IMR-90 (cell line): Measurements from ENCODE around the gene CBFA2T3. TPM values are rescaled to one million over a fixed set of nuclear protein-coding genes. Genes with fewer than 3 reads are reported as not detected.
A peak's percentile ranks its signal among the peaks of the same experiment; 100 is the strongest.

Experiments used
- ATAC-seq: fragments of 200-7000 bp; cut with Tn5 transposase; 2 replicates; pipeline ENCODE4 v1.9.1; 2020; ENCODE audit warnings: low read depth, mild to moderate bottlenecking, moderate library complexity
- BruUV-seq: library from RNA; stranded (reverse); fragments of 400-500 nt; replicated peaks from 2 replicates; lab custom pipeline; 2021; lab: Mats Ljungman, UMichigan
- CTCF ChIA-PET: fragments of 300-600 bp; formaldehyde crosslinking; extraction: SDS; loops from one replicate; lab custom pipeline; 2021; ENCODE audit warnings: antibody characterized with exemption; lab: Yijun Ruan, JAX
- POLR2A ChIA-PET: fragments of 300-600 bp; sonication (Branson Sonifier 250); formaldehyde crosslinking; loops from one replicate; lab custom pipeline; 2022; ENCODE audit warnings: antibody characterized with exemption; ENCODE audit not compliant: unreplicated experiment; lab: Charles Lee
- DNase-seq: peaks from one replicate; pipeline ENCODE4 v3.0.0; 2013
- H2AFZ ChIP-seq: replicated peaks from 2 replicates; pipeline ENCODE3; 2013; ENCODE audit warnings: low read length, mild to moderate bottlenecking; ENCODE audit not compliant: poor library complexity
- H2AK5ac ChIP-seq: 2 replicates; pipeline ENCODE4 v1.6.1; 2013; ENCODE audit warnings: low read depth, low read length, inconsistent platforms
- H2AK9ac ChIP-seq: replicated peaks from 2 replicates; pipeline ENCODE3; 2013; ENCODE audit warnings: mild to moderate bottlenecking, low read depth, low read length, moderate library complexity; ENCODE audit not compliant: poor library complexity
- H2BK120ac ChIP-seq: 2 replicates; pipeline ENCODE4 v1.6.1; 2013; ENCODE audit warnings: low read depth, low read length, inconsistent platforms
- H2BK15ac ChIP-seq: 3 replicates; pipeline ENCODE4 v1.6.1; 2013; ENCODE audit warnings: low read depth, low read length, inconsistent platforms
- H2BK20ac ChIP-seq: 2 replicates; pipeline ENCODE4 v1.6.1; 2013; ENCODE audit warnings: low read depth, mild to moderate bottlenecking, inconsistent platforms, low read length, moderate library complexity
- H2BK5ac ChIP-seq: 2 replicates; pipeline ENCODE4 v1.6.1; 2013; ENCODE audit warnings: mild to moderate bottlenecking, low read depth, low read length, inconsistent platforms; ENCODE audit not compliant: poor library complexity, severe bottlenecking
- H3K14ac ChIP-seq: replicated peaks from 2 replicates; pipeline ENCODE4 v1.6.1; 2013; ENCODE audit warnings: low read depth, low read length, inconsistent platforms
- H3K18ac ChIP-seq: 2 replicates; pipeline ENCODE4 v1.6.1; 2013; ENCODE audit warnings: low read depth, low read length, control low read depth
- H3K23ac ChIP-seq: 2 replicates; pipeline ENCODE4 v1.6.1; 2013; ENCODE audit warnings: low read depth, low read length, inconsistent platforms
- H3K27ac ChIP-seq: 2 replicates; pipeline ENCODE4 v1.5.1; 2013; ENCODE audit warnings: mild to moderate bottlenecking, control low read depth, low read length; ENCODE audit not compliant: insufficient read depth
- H3K27me3 ChIP-seq: 2 replicates; pipeline ENCODE4 v1.6.1; 2013; ENCODE audit warnings: low read length; ENCODE audit not compliant: control insufficient read depth, insufficient read depth
- H3K36me3 ChIP-seq: 2 replicates; pipeline ENCODE4 v1.6.1; 2013; ENCODE audit warnings: low read length, mixed read lengths; ENCODE audit not compliant: control insufficient read depth, insufficient read depth
- H3K4ac ChIP-seq: 2 replicates; pipeline ENCODE4 v1.6.1; 2013; ENCODE audit warnings: low read depth, low read length, inconsistent platforms
- H3K4me1 ChIP-seq: 2 replicates; pipeline ENCODE4 v1.6.1; 2013; ENCODE audit warnings: low read length, mixed read lengths; ENCODE audit not compliant: control insufficient read depth, insufficient read depth
- H3K4me2 ChIP-seq: 2 replicates; pipeline ENCODE4 v1.6.1; 2013; ENCODE audit warnings: low read depth, mild to moderate bottlenecking, control low read depth, low read length, moderate library complexity
- H3K4me3 ChIP-seq: 2 replicates; pipeline ENCODE4 v1.5.1; 2013; ENCODE audit warnings: low read depth, mild to moderate bottlenecking, control low read depth, low read length, moderate library complexity; ENCODE audit not compliant: insufficient read depth
- H3K56ac ChIP-seq: 2 replicates; pipeline ENCODE4 v1.6.1; 2013; ENCODE audit warnings: low read length, inconsistent platforms; ENCODE audit not compliant: insufficient read depth; ENCODE audit errors: extremely low read depth
- H3K79me1 ChIP-seq, 2 experiments: 2 replicates each; pipeline ENCODE4 v1.6.1; 2013; ENCODE audit warnings: low read length in 2 of 2, inconsistent platforms in 1 of 2, low read depth in 1 of 2
- H3K9ac ChIP-seq: 2 replicates; pipeline ENCODE4 v1.6.1; 2013; ENCODE audit warnings: low read depth, low read length, control low read depth
- H3K9me1 ChIP-seq: 2 replicates; pipeline ENCODE4 v1.6.1; 2013; ENCODE audit warnings: low read length, inconsistent platforms; ENCODE audit not compliant: insufficient read depth
- H3K9me3 ChIP-seq: 2 replicates; pipeline ENCODE4 v1.6.1; 2013; ENCODE audit warnings: low read length; ENCODE audit not compliant: control insufficient read depth, insufficient read depth
- H4K20me1 ChIP-seq: 2 replicates; pipeline ENCODE4 v1.6.1; 2013; ENCODE audit warnings: low read length, inconsistent platforms; ENCODE audit not compliant: insufficient read depth
- H4K5ac ChIP-seq: 2 replicates; pipeline ENCODE4 v1.6.1; 2013; ENCODE audit warnings: mild to moderate bottlenecking, low read depth, low read length, control low read depth
- H4K8ac ChIP-seq, 2 experiments: 2 replicates each; pipeline ENCODE4 v1.6.1; 2013; ENCODE audit warnings: low read depth in 2 of 2, low read length in 2 of 2, control low read depth in 1 of 2, inconsistent platforms in 1 of 2
- H4K91ac ChIP-seq: 2 replicates; pipeline ENCODE4 v1.6.1; 2013; ENCODE audit warnings: low read depth, low read length, inconsistent platforms; ENCODE audit not compliant: insufficient read depth
- BHLHE40 ChIP-seq: fragments of 150-350 bp; IDR thresholded peaks from 2 replicates; pipeline ENCODE4 v1.6.1; 2016; ENCODE audit warnings: mild to moderate bottlenecking, low read depth, low read length
- CEBPB ChIP-seq: IDR thresholded peaks from 2 replicates; pipeline ENCODE4 v1.6.1; 2012; ENCODE audit warnings: low read depth, low read length, improper control_type of control experiment
- CHD1 ChIP-seq: IDR thresholded peaks from 2 replicates; pipeline ENCODE4 v1.6.1; 2012; ENCODE audit warnings: low read depth, low read length, improper control_type of control experiment
- CTCF ChIP-seq: conservative IDR thresholded peaks from 2 replicates; pipeline ENCODE4 v1.5.1; 2012; ENCODE audit warnings: mild to moderate bottlenecking, low read depth, low read length, improper control_type of control experiment
- ELK1 ChIP-seq: fragments of 150-350 bp; IDR thresholded peaks from 2 replicates; pipeline ENCODE4 v1.6.1; 2016; ENCODE audit warnings: low read depth, mild to moderate bottlenecking, low read length, moderate library complexity, borderline replicate concordance
- FOS ChIP-seq: fragments of 150-350 bp; IDR thresholded peaks from 2 replicates; pipeline ENCODE4 v1.6.1; 2016; ENCODE audit warnings: low read depth, low read length
- MAFK ChIP-seq: IDR thresholded peaks from 2 replicates; pipeline ENCODE4 v1.6.1; 2012; ENCODE audit warnings: low read depth, low read length, improper control_type of control experiment
- MAZ ChIP-seq: IDR thresholded peaks from 2 replicates; pipeline ENCODE4 v1.6.1; 2012; ENCODE audit warnings: low read depth, mild to moderate bottlenecking, low read length, improper control_type of control experiment, moderate library complexity, borderline replicate concordance
- MXI1 ChIP-seq: IDR thresholded peaks from 2 replicates; pipeline ENCODE4 v1.6.1; 2012; ENCODE audit warnings: low read depth, mild to moderate bottlenecking, low read length, moderate library complexity, borderline replicate concordance
- NFE2L2 ChIP-seq: fragments of 150-350 bp; IDR thresholded peaks from 2 replicates; pipeline ENCODE4 v1.6.1; 2016; ENCODE audit warnings: low read depth, mild to moderate bottlenecking, low read length
- POLR2A ChIP-seq: IDR thresholded peaks from 2 replicates; pipeline ENCODE4 v1.6.1; 2012; ENCODE audit warnings: mild to moderate bottlenecking, low read depth, low read length
- RAD21 ChIP-seq: IDR thresholded peaks from 2 replicates; pipeline ENCODE4 v1.6.1; 2012; ENCODE audit warnings: low read length, improper control_type of control experiment
- RCOR1 ChIP-seq: IDR thresholded peaks from 2 replicates; pipeline ENCODE4 v1.6.1; 2012; ENCODE audit warnings: mild to moderate bottlenecking, low read length, improper control_type of control experiment; ENCODE audit not compliant: insufficient replicate concordance
- RFX5 ChIP-seq: IDR thresholded peaks from 2 replicates; pipeline ENCODE4 v1.8.0; 2012; ENCODE audit warnings: low read depth, mild to moderate bottlenecking, low read length, moderate library complexity
- SMC3 ChIP-seq: fragments of 150-350 bp; IDR thresholded peaks from 2 replicates; pipeline ENCODE4 v1.6.1; 2016; ENCODE audit warnings: low read depth, mild to moderate bottlenecking, antibody characterized with exemption, low read length, moderate library complexity
- USF2 ChIP-seq: fragments of 150-350 bp; IDR thresholded peaks from 2 replicates; pipeline ENCODE4 v1.6.1; 2017; ENCODE audit warnings: mild to moderate bottlenecking, antibody characterized with exemption, low read length, low read depth
- WGBS, 2 experiments: methylation state at CpG; one replicate each; pipeline versions ENCODE4 v1.1.5 to v1.1.7; 2013; ENCODE audit warnings: missing lambda C conversion rate in 2 of 2; ENCODE audit not compliant: insufficient read length in 1 of 2; ENCODE audit errors: extremely low coverage in 2 of 2; 5-methylcytosine and 5-hydroxymethylcytosine counted together
- dilution Hi-C: fragments of 300-500 bp; cut with HindIII; formaldehyde crosslinking; loops from one replicate; pipeline ENCODE4 v1.14.3; 2018; ENCODE audit warnings: low sequenced_read_pairs; ENCODE audit not compliant: unreplicated experiment
- in situ Hi-C: fragments of 300-500 bp; cut with MboI; formaldehyde crosslinking; loops from 3 replicates; pipeline ENCODE4 v1.14.3; 2019; ENCODE audit warnings: low sequenced_read_pairs, inconsistent platforms, mixed read lengths
- intact Hi-C: fragments of 100-400 bp; cut with micrococcal nuclease; formaldehyde crosslinking; loops from 2 replicates; pipeline ENCODE4 v1.10.0; 2022
- polyA plus RNA-seq, 3 experiments: library from polyadenylated mRNA; depleted of rRNA; stranded (reverse); fragments of >200 nt; gene quantifications; 2 replicates each; pipeline ENCODE4 v1.2.3, GENCODE V29; 2012; ENCODE audit warnings: low replicate concordance in 1 of 3
- total RNA-seq: library from RNA; depleted of rRNA; stranded (reverse); fragments of >200 nt; gene quantifications from 2 replicates; pipeline ENCODE4 v1.2.3, GENCODE V29; 2012

The CBFA2T3 gene
- total and polyA plus RNA-seq, 2 of the 4 experiments (the other 2 are of a cell fraction) = not detected

DNA sequence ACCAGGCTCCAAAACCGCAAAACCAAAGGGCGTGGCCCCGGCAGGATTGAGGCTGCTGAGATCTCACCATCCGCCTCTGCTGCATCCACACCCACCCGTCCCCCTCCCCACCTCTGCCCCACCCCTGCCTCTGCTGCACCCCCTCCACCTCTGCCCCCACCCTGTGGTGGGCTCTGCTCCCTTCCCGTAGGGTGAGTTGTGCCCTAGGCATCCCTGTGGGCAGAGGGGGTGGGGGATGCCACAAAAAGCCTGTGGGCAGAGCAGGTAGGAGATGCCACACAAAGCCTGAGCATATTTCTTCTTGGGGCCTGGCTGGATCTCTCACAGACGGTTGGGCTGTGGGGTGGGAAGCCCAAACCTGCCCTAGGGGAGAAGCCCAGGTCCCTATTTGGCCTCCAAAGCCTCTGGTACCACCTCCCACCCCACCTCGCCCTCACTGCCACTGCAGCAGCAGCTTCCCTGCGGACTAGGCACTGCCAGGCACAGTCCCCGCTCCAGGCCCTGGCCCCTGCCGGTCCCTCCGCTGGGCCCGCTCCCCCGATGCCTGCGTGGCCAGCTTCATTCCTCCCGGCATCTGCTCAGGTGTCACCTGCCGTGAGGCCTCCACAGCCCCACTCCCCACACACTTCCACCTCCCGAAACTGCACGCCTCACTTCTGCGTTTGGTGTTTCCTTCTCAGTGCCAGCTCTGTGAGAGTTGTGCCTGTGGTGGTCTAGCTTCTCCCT is 99.3 kb downstream of the CBFA2T3 start:
- H3K18ac ChIP-seq = no peak overlapping the region
- H2BK20ac ChIP-seq = no peak overlapping the region
- H2AK5ac ChIP-seq = no peak overlapping the region
- no peak overlapping the region for H3K23ac ChIP-seq
- H3K79me1 ChIP-seq = no peaks in the 10 kb centered on the region
- no TSS peak for BruUV-seq
- WGBS, 2 experiments = 90% methylated on average over 2 of the region's 20 CpGs; no CpG with 5 or more reads in 1 of the 2 experiments
- no peak overlapping the region for H3K4ac ChIP-seq
- H4K20me1 ChIP-seq = no peaks in the 10 kb centered on the region
- intact Hi-C loops = no loop called here
- H3K36me3 ChIP-seq = no peaks in the 10 kb centered on the region
- no peak for ATAC-seq
- no peak overlapping the region for H3K4me2 ChIP-seq
- no peak overlapping the region for H3K4me3 ChIP-seq
- in situ Hi-C loops = no loop called here
- CTCF ChIA-PET = no interaction called here
- H3K27me3 ChIP-seq = peaks cover 58% of the 10 kb centered on the region
- TF ChIP-seq CTCF = no peak
- no peak for TF ChIP-seq MAZ
- no peak for TF ChIP-seq MXI1
- TF ChIP-seq MAFK = no peak
- TF ChIP-seq NFE2L2 = no peak
- no peak for TF ChIP-seq CEBPB
- TF ChIP-seq SMC3 = no peak
- TF ChIP-seq BHLHE40 = no peak
- TF ChIP-seq POLR2A = no peak
- TF ChIP-seq RFX5 = no peak
- TF ChIP-seq CHD1 = no peak
- TF ChIP-seq ELK1 = no peak
- TF ChIP-seq RAD21 = no peak
- TF ChIP-seq FOS = no peak
- TF ChIP-seq USF2 = no peak
- no peak for TF ChIP-seq RCOR1
- H3K14ac ChIP-seq = no peak overlapping the region
- H2BK15ac ChIP-seq = no peak overlapping the region
- H2BK120ac ChIP-seq = no peak overlapping the region
- H3K9me3 ChIP-seq = no peaks in the 10 kb centered on the region
- H3K4me1 ChIP-seq = no peaks in the 10 kb centered on the region
- DNase-seq = no peak
- POLR2A ChIA-PET = no interaction called here
- dilution Hi-C loops = no loop called here
- no peak overlapping the region for H3K27ac ChIP-seq
- H2AFZ ChIP-seq = peak overlapping the region; percentile 23
- no peak overlapping the region for H2AK9ac ChIP-seq
- no peak overlapping the region for H4K5ac ChIP-seq
- H3K9ac ChIP-seq = no peak overlapping the region
- no peaks in the 10 kb centered on the region for H3K9me1 ChIP-seq
- H4K8ac ChIP-seq = no peak overlapping the region
- H2BK5ac ChIP-seq = no peak overlapping the region
- H3K56ac ChIP-seq = no peak overlapping the region
- no peak overlapping the region for H4K91ac ChIP-seq
